Endodermal cell (in vitro differentiated cells): ENCODE results near the gene LRP8. TPM values are rescaled to one million over a fixed set of nuclear protein-coding genes. Genes with fewer than 3 reads are reported as not detected.

Source experiments
- DNase-seq: peaks from one replicate; pipeline ENCODE4 v3.0.0-alpha.2; 2017
- H3K27ac ChIP-seq: 2 replicates; pipeline ENCODE4 v1.5.1; 2013; ENCODE audit warnings: mild to moderate bottlenecking, low read depth, low read length, moderate library complexity
- H3K27me3 ChIP-seq: 2 replicates; pipeline ENCODE4 v1.6.1; 2013; ENCODE audit warnings: mild to moderate bottlenecking, low read length, moderate library complexity; ENCODE audit not compliant: insufficient read depth, control insufficient read depth, poor library complexity, severe bottlenecking
- H3K36me3 ChIP-seq: 2 replicates; pipeline ENCODE4 v1.7.0; 2013; ENCODE audit warnings: mild to moderate bottlenecking, low read length, moderate library complexity; ENCODE audit not compliant: control insufficient read depth, insufficient read depth
- H3K4me1 ChIP-seq: one replicate; pipeline ENCODE4 v1.7.0; 2013; ENCODE audit warnings: low read length; ENCODE audit not compliant: control insufficient read depth, insufficient read depth
- H3K4me3 ChIP-seq: 2 replicates; pipeline ENCODE4 v1.5.1; 2013; ENCODE audit warnings: mild to moderate bottlenecking, low read length, moderate library complexity
- H3K9ac ChIP-seq: 2 replicates; pipeline ENCODE4 v1.6.1; 2013; ENCODE audit warnings: mild to moderate bottlenecking, low read length, moderate library complexity; ENCODE audit not compliant: poor library complexity, severe bottlenecking; ENCODE audit errors: extremely low read depth
- H3K9me3 ChIP-seq: 2 replicates; pipeline ENCODE4 v1.6.1; 2013; ENCODE audit warnings: mild to moderate bottlenecking, low read length, moderate library complexity; ENCODE audit not compliant: control insufficient read depth
- H3K27ac Mint-ChIP-seq: 2 replicates; pipeline ENCODE4 v1.8.0; 2020; ENCODE audit warnings: mixed read lengths
- H3K27me3 Mint-ChIP-seq: 2 replicates; pipeline ENCODE4 v1.8.0; 2021; ENCODE audit warnings: mild to moderate bottlenecking, mixed read lengths; ENCODE audit not compliant: insufficient read depth
- H3K36me3 Mint-ChIP-seq: 2 replicates; pipeline ENCODE4 v1.8.0; 2020; ENCODE audit warnings: low read depth, mixed read lengths
- H3K4me1 Mint-ChIP-seq: 2 replicates; pipeline ENCODE4 v1.8.0; 2020; ENCODE audit warnings: mixed read lengths
- H3K4me3 Mint-ChIP-seq: 2 replicates; pipeline ENCODE4 v1.8.0; 2020; ENCODE audit warnings: mild to moderate bottlenecking, moderate library complexity, mixed read lengths
- H3K9me3 Mint-ChIP-seq: 2 replicates; pipeline ENCODE4 v1.8.0; 2020; ENCODE audit warnings: mild to moderate bottlenecking, mixed read lengths
- WGBS, 2 experiments: methylation state at CpG; one replicate each; pipeline versions ENCODE4 v1.1.5 to v1.1.7; 2013; ENCODE audit warnings: missing lambda C conversion rate in 2 of 2, mixed read lengths in 1 of 2; ENCODE audit not compliant: insufficient coverage in 1 of 2, insufficient read length in 1 of 2; 5-methylcytosine and 5-hydroxymethylcytosine counted together
- total RNA-seq, 2 donors: library from RNA; stranded (reverse); fragmentation: NEBNext Ultra II Directional in 1 of 2; extraction: Animal tissue kit (Norgen Biotek cat#: 25700) in 1 of 2; gene quantifications; 2 replicates in 1 of 2; 3 replicates in 1 of 2; pipeline ENCODE4 v1.2.1, GENCODE V29; 2021
- TF ChIP-seq, protein P1 (sequence below): fragments of 200-600 bp; sonication (generic); conservative IDR thresholded peaks from 2 replicates; pipeline ENCODE4 v1.5.0; 2021; ENCODE audit warnings: antibody characterized with exemption, mild to moderate bottlenecking

LRP8 gene
- total RNA-seq, 2 donors from 2014 or later = 29.1 to 39.6 TPM

DNA sequence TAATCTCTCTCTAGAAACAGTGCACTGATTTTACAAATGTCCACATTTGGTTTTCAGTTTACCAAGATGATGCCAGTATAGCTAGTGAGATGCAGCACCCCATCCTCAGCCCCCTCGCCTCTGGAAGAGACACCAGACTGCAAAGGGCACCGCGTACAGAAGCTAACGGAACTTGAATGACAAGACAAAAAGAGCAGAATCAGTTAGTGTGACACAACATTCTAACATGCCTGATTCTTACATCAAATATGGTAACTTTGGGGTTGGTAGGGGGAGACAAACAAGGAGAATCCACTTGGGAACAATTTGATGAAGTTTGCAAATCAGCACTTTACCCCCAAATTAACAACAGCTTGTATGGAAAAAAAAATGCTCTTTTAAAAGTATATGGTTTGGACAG lies 85.5 kb downstream of the LRP8 start:
- peaks cover 4% of the 10 kb centered on the region for H3K36me3 Mint-ChIP-seq

DNA sequence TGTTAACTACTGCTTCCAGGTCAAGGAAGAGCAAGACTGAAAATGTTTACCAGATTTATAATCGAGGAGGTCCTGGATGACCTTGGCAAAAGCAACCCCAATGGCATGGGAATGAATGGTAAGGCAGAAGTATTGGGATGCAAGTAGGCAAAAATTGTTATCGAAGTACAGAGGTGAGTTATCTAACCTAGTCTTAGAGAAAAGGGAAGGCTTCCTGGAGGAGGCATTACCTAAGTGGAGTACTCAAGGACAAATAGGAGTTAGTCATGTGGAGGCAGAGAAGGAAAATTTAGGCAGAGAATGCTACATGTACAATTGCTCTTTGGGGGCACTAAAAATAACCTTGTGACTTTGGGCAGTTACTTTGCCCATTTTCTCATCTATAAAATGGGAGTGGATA lies 86.0 kb downstream of the LRP8 start:
- Mint-ChIP-seq H3K27me3 (no peaks in the 10 kb centered on the region), H3K27ac (no peak overlapping the region)
- WGBS, 2 experiments = 94 to 96% methylated on average over 2 of the region's 2 CpGs

More for the DNA sequence above, 85.5 kb downstream of the LRP8 start:
- no peaks in the 10 kb centered on the region for H3K4me1 ChIP-seq
- no peak overlapping the region for H3K4me3 Mint-ChIP-seq
- WGBS, 2 experiments = 96% methylated on average over 4 of the region's 4 CpGs; no CpG with 5 or more reads in 1 of the 2 experiments
- peaks cover 7% of the 10 kb centered on the region for H3K4me1 Mint-ChIP-seq
- no peaks in the 10 kb centered on the region for H3K9me3 ChIP-seq
- H3K27me3 ChIP-seq = no peaks in the 10 kb centered on the region
- H3K9me3 Mint-ChIP-seq = no peaks in the 10 kb centered on the region
- H3K27ac Mint-ChIP-seq = no peak overlapping the region
- no peak overlapping the region for H3K4me3 ChIP-seq
- DNase-seq = no peak
- no peak overlapping the region for H3K27ac ChIP-seq
- TF ChIP-seq, protein P1, sequence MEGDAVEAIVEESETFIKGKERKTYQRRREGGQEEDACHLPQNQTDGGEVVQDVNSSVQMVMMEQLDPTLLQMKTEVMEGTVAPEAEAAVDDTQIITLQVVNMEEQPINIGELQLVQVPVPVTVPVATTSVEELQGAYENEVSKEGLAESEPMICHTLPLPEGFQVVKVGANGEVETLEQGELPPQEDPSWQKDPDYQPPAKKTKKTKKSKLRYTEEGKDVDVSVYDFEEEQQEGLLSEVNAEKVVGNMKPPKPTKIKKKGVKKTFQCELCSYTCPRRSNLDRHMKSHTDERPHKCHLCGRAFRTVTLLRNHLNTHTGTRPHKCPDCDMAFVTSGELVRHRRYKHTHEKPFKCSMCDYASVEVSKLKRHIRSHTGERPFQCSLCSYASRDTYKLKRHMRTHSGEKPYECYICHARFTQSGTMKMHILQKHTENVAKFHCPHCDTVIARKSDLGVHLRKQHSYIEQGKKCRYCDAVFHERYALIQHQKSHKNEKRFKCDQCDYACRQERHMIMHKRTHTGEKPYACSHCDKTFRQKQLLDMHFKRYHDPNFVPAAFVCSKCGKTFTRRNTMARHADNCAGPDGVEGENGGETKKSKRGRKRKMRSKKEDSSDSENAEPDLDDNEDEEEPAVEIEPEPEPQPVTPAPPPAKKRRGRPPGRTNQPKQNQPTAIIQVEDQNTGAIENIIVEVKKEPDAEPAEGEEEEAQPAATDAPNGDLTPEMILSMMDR = no peak
- no peaks in the 10 kb centered on the region for H3K27me3 Mint-ChIP-seq
- no peak overlapping the region for H3K9ac ChIP-seq
- H3K36me3 ChIP-seq = peaks cover 28% of the 10 kb centered on the region

DNA sequence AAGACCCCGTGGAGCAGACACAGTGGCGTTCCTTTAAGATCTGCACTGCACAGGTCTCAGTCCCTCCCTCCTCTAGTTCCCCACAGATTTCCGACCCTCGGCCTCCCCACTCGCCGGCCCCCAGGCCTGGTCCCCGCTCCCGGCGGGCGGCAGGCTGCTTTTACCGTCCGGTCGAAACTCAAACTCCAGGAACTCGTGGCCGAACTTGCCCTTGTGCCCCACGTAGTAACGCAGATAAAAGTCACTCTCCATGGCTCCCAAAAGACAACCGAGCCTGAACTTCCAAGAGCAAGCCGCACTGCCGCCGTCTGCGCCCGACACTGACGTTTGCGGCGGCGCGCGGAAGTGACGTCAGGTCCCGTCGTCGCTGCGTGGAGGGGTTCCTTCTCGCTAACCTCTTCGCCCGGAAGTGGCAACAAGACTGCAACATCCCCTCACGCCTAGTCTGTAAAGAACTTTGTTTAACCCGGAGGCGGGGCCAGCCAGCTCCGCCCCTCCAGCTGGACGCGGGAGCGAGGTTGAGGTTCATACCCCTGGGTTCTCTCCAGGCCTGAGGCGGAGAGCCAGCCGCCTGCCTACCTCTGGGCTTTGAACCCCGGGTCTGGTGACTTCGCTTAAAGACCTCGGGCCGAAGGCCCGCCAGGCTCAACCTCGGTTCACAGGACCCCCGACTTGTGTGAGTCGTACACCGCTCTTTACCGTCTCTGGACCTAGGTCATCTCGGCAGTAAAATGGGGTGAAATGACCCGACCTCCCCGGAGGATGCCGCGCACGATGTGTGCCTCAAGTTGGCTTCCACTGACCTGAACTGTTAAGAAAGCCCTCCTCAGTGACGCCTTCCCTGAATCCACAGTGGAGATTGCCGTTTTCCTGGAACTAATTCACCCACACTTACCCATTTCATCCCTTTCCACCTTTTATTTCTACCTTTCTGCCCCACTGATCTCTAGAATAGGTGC lies 89.4 kb downstream of the LRP8 start, which contains the start of gene MAGOH:
Gene MAGOH (minus strand): TSS at position 322 of the 959 bp plus-strand sequence. CDS start 70 bp downstream, at position 252.
- H3K9ac ChIP-seq = peak within 1 kb of the TSS; percentile 95
- Mint-ChIP-seq H3K27me3 (no peaks in the 10 kb centered on the region), H3K36me3 (peaks cover 19% of the 10 kb centered on the region), H3K9me3 (no peaks in the 10 kb centered on the region), H3K4me1 (peaks cover 7% of the 10 kb centered on the region), H3K27ac (peak within 1 kb of the TSS; percentile 97), H3K4me3 (peak within 1 kb of the TSS; percentile 96)
- peaks cover 32% of the 10 kb centered on the region for H3K36me3 ChIP-seq
- H3K4me3 ChIP-seq = peak within 1 kb of the TSS; percentile 98
- no peaks in the 10 kb centered on the region for H3K27me3 ChIP-seq
- H3K9me3 ChIP-seq = no peaks in the 10 kb centered on the region
- WGBS, 2 experiments = 5 to 7% methylated on average over 41 to 64 of the region's 64 CpGs
- TF ChIP-seq, protein P1 = no peak
- no peaks in the 10 kb centered on the region for H3K4me1 ChIP-seq
- H3K27ac ChIP-seq = peak within 1 kb of the TSS; percentile 56
- peak; percentile 99 for DNase-seq

More for the DNA sequence above, 86.0 kb downstream of the LRP8 start:
- Histone ChIP-seq H3K4me3 (no peak overlapping the region), H3K9me3 (no peaks in the 10 kb centered on the region), H3K27ac (no peak overlapping the region), H3K9ac (no peak overlapping the region), H3K27me3 (no peaks in the 10 kb centered on the region), H3K36me3 (peaks cover 22% of the 10 kb centered on the region), H3K4me1 (no peaks in the 10 kb centered on the region)
- Mint-ChIP-seq H3K36me3 (peaks cover 2% of the 10 kb centered on the region), H3K9me3 (no peaks in the 10 kb centered on the region), H3K4me1 (peaks cover 7% of the 10 kb centered on the region), H3K4me3 (no peak overlapping the region)
- TF ChIP-seq, protein P1 = no peak
- DNase-seq = no peak
